CD4-positive, alpha-beta T cell (primary cell): ENCODE results near the gene LRRC49. TPM values are rescaled to one million over a fixed set of nuclear protein-coding genes. Genes with fewer than 3 reads are reported as not detected.

ENCODE experiments used
- ATAC-seq: fragments of 200-7000 bp; cut with Tn5 transposase; one replicate; pipeline ENCODE4 v1.10.0; 2022; ENCODE audit warnings: mild to moderate bottlenecking; ENCODE audit not compliant: poor library complexity
- CTCF ChIA-PET: fragments of 350-600 bp; sonication (Branson Sonifier 250); formaldehyde crosslinking; loops from one replicate; lab custom pipeline; 2021; ENCODE audit warnings: antibody characterized with exemption, inconsistent platforms; lab: Charles Lee
- POLR2A ChIA-PET: fragments of 350-600 bp; sonication (Branson Sonifier 250); formaldehyde crosslinking; loops from one replicate; lab custom pipeline; 2021; ENCODE audit warnings: antibody characterized with exemption, inconsistent platforms; lab: Charles Lee
- DNase-seq, 14 experiments: peaks; one replicate each; pipeline ENCODE4 v3.0.0-alpha.2; 2013 to 2020; ENCODE audit warnings: mixed read lengths in 2 of 14
- H3K27ac ChIP-seq, 2 donors: one replicate each; pipeline versions ENCODE4 v1.5.1 to v1.7.0; 2013; ENCODE audit warnings: low read length in 2 of 2, low read depth in 1 of 2, mild to moderate bottlenecking in 1 of 2
- H3K27me3 ChIP-seq, 2 experiments: 1 replicate in 1 of 2; 2 replicates in 1 of 2; pipeline versions ENCODE4 v1.6.1 to v1.7.0; 2013; ENCODE audit warnings: low read length in 2 of 2, control low read depth in 1 of 2, mild to moderate bottlenecking in 1 of 2, moderate library complexity in 1 of 2; ENCODE audit not compliant: insufficient read depth in 2 of 2, control insufficient read depth in 1 of 2
- H3K36me3 ChIP-seq: one replicate; pipeline ENCODE4 v1.6.1; 2013; ENCODE audit warnings: low read length, control low read depth; ENCODE audit not compliant: insufficient read depth
- H3K4me1 ChIP-seq: one replicate; pipeline ENCODE4 v1.6.1; 2013; ENCODE audit warnings: low read length, control low read depth; ENCODE audit not compliant: insufficient read depth
- H3K4me3 ChIP-seq: one replicate; pipeline ENCODE4 v1.5.1; 2013; ENCODE audit warnings: mild to moderate bottlenecking, low read length, moderate library complexity
- H3K9me3 ChIP-seq, 2 experiments: 1 replicate in 1 of 2; 2 replicates in 1 of 2; pipeline versions ENCODE4 v1.6.1 to v1.7.0; 2013; ENCODE audit warnings: low read length in 2 of 2, mild to moderate bottlenecking in 2 of 2, control low read depth in 1 of 2, moderate library complexity in 1 of 2; ENCODE audit not compliant: control insufficient read depth in 1 of 2, insufficient read depth in 1 of 2
- H3K27ac Mint-ChIP-seq: one replicate; pipeline ENCODE4 v1.8.0; 2020; ENCODE audit warnings: mixed read lengths
- H3K27me3 Mint-ChIP-seq: one replicate; pipeline ENCODE4 v1.8.0; 2021; ENCODE audit warnings: mixed read lengths
- H3K36me3 Mint-ChIP-seq: one replicate; pipeline ENCODE4 v1.8.0; 2021; ENCODE audit warnings: low read depth, mixed read lengths
- H3K4me1 Mint-ChIP-seq: one replicate; pipeline ENCODE4 v1.8.0; 2021; ENCODE audit warnings: low read depth, mixed read lengths
- H3K4me3 Mint-ChIP-seq: one replicate; pipeline ENCODE4 v1.8.0; 2020; ENCODE audit warnings: mild to moderate bottlenecking, mixed read lengths
- H3K9me3 Mint-ChIP-seq: one replicate; pipeline ENCODE4 v1.8.0; 2020; ENCODE audit warnings: mixed read lengths
- CTCF ChIP-seq: fragments of 200-600 bp; IDR thresholded peaks from one replicate; pipeline ENCODE4 v1.8.0; 2022; ENCODE audit warnings: antibody characterized with exemption, mild to moderate bottlenecking
- intact Hi-C, 2 experiments: fragments of 100-400 bp; cut with DNase I in 1 of 2; cut with micrococcal nuclease in 1 of 2; formaldehyde crosslinking; loops; one replicate each; pipeline versions ENCODE4 v1.15.1 to v1.9.0; 2023 to 2025; cut with DNase I, micrococcal nuclease
- total RNA-seq, 174 experiments: library from RNA in 2 of 174; stranded (reverse) in 2 of 174; gene quantifications; one replicate each; pipeline ENCODE4 v1.2.3 and lab custom pipeline; 2021 to 2026

The LRRC49 gene
- total RNA-seq, 2 experiments from 2014 or later = 0.39 to 0.49 TPM

DNA sequence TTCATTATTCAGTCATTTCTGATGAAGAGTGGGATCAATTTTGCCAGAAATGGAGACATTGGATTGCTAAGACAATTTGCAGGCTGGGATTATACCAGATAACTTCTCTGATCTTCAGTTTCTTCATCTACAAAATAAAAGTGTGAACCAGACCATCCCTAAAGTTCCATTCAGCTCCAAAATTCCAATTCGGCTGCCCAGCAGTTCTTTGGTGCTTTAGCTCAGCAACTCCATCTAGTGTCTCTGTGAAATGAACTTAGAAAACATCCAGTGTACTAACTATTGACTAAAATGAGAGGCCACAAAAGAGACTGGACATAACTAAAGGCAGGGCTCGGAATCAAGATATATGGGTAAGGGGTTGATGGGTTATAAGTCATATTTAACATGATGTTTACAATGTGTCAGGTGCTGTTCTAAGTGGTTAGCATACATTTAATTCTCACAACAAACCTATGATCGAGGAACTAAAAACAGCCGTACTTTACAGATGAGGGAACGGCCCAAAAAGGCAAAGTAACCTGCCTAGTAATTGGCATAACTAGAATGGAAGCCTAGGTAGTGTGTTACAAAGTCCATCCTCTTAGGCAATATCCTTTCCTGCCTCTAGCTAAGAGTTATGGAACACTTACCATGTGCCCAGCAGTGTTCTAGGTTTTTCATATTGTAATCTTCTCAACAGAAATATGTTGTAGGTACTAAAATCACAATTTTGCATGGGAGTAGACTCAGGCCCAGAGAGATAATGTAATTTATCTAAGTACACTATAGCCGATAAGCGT is 17.4 kb upstream of the LRRC49 start:
- H3K4me1 ChIP-seq = no peaks in the 10 kb centered on the region
- DNase-seq (no peak), ATAC-seq (no peak)
- Mint-ChIP-seq H3K4me3 (no peak overlapping the region), H3K27me3 (peaks cover 61% of the 10 kb centered on the region), H3K9me3 (no peaks in the 10 kb centered on the region), H3K4me1 (no peaks in the 10 kb centered on the region), H3K27ac (no peak overlapping the region), H3K36me3 (no peaks in the 10 kb centered on the region)
- no peak overlapping the region for H3K4me3 ChIP-seq
- ChIA-PET POLR2A (no interaction called here), CTCF (no interaction called here)
- no peak for TF ChIP-seq CTCF
- intact Hi-C loops = no loop called here
- peaks cover 3 to 13% of the 10 kb centered on the region in 2 experiments for H3K27me3 ChIP-seq
- no peaks in the 10 kb centered on the region for H3K9me3 ChIP-seq
- no peaks in the 10 kb centered on the region for H3K36me3 ChIP-seq
- no peak overlapping the region for H3K27ac ChIP-seq

DNA sequence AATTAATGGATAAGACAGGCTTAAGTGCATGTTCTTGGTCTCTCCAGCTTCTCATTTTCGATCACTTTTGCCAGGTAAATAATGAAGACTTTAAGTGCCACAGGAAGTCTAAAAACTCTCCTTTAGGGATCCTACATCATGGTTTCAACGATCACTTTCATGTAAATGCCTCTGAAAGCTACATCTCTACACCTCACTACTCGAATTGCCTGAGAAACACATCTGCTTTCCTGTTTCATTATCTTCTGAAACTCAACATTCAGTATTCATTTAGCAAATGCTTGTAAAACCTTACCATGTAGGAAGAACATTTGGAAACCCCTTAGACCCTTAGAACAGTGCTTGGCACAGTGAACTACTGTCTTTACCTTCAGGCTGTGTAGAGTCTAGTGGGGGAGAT is 16.6 kb upstream of the LRRC49 start:
- Histone ChIP-seq H3K27me3 (peaks cover 3 to 18% of the 10 kb centered on the region in 2 experiments), H3K36me3 (no peaks in the 10 kb centered on the region), H3K4me3 (no peak overlapping the region), H3K9me3 (no peaks in the 10 kb centered on the region), H3K4me1 (no peaks in the 10 kb centered on the region), H3K27ac (no peak overlapping the region)
- H3K36me3 Mint-ChIP-seq = no peaks in the 10 kb centered on the region
- CTCF ChIA-PET = no interaction called here
- TF ChIP-seq CTCF = no peak
- DNase-seq (no peak), ATAC-seq (no peak)
- H3K4me3 Mint-ChIP-seq = no peak overlapping the region
- H3K4me1 Mint-ChIP-seq = no peaks in the 10 kb centered on the region
- intact Hi-C loops = no loop called here
- POLR2A ChIA-PET = no interaction called here
- H3K9me3 Mint-ChIP-seq = no peaks in the 10 kb centered on the region
- H3K27ac Mint-ChIP-seq = no peak overlapping the region
- H3K27me3 Mint-ChIP-seq = peaks cover 66% of the 10 kb centered on the region

DNA sequence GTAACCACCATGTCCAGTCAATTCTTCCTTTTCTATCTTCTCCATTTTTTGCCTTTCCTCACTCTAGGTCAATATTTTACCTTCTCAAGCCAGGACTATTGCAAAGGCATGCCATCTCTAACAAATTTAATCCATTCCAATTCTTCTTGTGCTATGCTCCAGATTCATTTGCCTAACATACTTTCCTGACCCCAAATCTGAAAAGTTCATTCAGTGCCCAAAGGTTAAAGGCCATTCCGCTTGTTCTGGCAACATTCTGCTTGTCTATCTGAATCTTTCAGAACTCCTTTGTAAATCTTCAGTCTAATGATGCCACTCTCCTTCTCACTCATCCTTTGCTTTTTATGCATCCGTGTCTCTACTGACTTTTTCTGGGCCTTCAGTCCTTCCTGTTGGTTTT is 15.9 kb upstream of the LRRC49 start:
- Mint-ChIP-seq H3K4me1 (no peaks in the 10 kb centered on the region), H3K4me3 (no peak overlapping the region), H3K27me3 (peaks cover 66% of the 10 kb centered on the region), H3K27ac (no peak overlapping the region), H3K9me3 (no peaks in the 10 kb centered on the region), H3K36me3 (no peaks in the 10 kb centered on the region)
- H3K9me3 ChIP-seq = no peaks in the 10 kb centered on the region
- TF ChIP-seq CTCF = no peak
- peaks cover 3 to 18% of the 10 kb centered on the region in 2 experiments for H3K27me3 ChIP-seq
- no peak for DNase-seq
- intact Hi-C loops = no loop called here
- no peak overlapping the region for H3K27ac ChIP-seq
- no peaks in the 10 kb centered on the region for H3K36me3 ChIP-seq
- ChIA-PET CTCF (no interaction called here), POLR2A (no interaction called here)
- H3K4me3 ChIP-seq = no peak overlapping the region
- no peaks in the 10 kb centered on the region for H3K4me1 ChIP-seq
- no peak for ATAC-seq
